Karpas-422 (cell line): ENCODE data around the gene ACKR3. TPM values are rescaled to one million over a fixed set of nuclear protein-coding genes. Genes with fewer than 3 reads are reported as not detected.

Experiments used
- DNase-seq: peaks from one replicate; pipeline ENCODE4 v3.0.0-alpha.2; 2015
- H2AFZ ChIP-seq: fragments of 200-600 bp; sonication (generic); 2 replicates; pipeline ENCODE4 v1.6.1; 2014; ENCODE audit warnings: antibody characterized with exemption, low read length, mixed read lengths
- H3K27ac ChIP-seq: fragments of 200-600 bp; sonication (generic); 2 replicates; pipeline ENCODE4 v1.5.1; 2014; ENCODE audit warnings: mild to moderate bottlenecking, low read length, moderate library complexity
- H3K27me3 ChIP-seq: fragments of 200-600 bp; sonication (generic); 2 replicates; pipeline ENCODE4 v1.6.1; 2014; ENCODE audit warnings: low read length, mixed read lengths
- H3K36me3 ChIP-seq: fragments of 200-600 bp; sonication (generic); 2 replicates; pipeline ENCODE4 v1.6.1; 2014; ENCODE audit warnings: low read length, mixed read lengths; ENCODE audit not compliant: insufficient read depth
- H3K4me1 ChIP-seq: fragments of 200-600 bp; sonication (generic); 2 replicates; pipeline ENCODE4 v1.6.1; 2014; ENCODE audit warnings: mild to moderate bottlenecking, low read length, mixed read lengths
- H3K4me2 ChIP-seq: fragments of 200-600 bp; sonication (generic); 2 replicates; pipeline ENCODE4 v1.6.1; 2014; ENCODE audit warnings: low read length, low read depth, mild to moderate bottlenecking; ENCODE audit not compliant: poor library complexity, severe bottlenecking
- H3K4me3 ChIP-seq: fragments of 200-600 bp; sonication (generic); 2 replicates; pipeline ENCODE4 v1.5.1; 2014; ENCODE audit warnings: mild to moderate bottlenecking, antibody characterized with exemption, low read length, mixed read lengths
- H3K79me2 ChIP-seq: fragments of 200-600 bp; sonication (generic); 2 replicates; pipeline ENCODE4 v1.6.1; 2014; ENCODE audit warnings: mild to moderate bottlenecking, low read length, mixed read lengths
- H3K9ac ChIP-seq: fragments of 200-600 bp; sonication (generic); 2 replicates; pipeline ENCODE4 v1.6.0; 2014; ENCODE audit warnings: low read length
- H3K9me2 ChIP-seq: fragments of 200-600 bp; sonication (generic), shearing (Covaris generic); replicated peaks from 2 replicates; pipeline ENCODE4 v1.6.0; 2014; ENCODE audit warnings: mild to moderate bottlenecking, low read length, moderate library complexity; ENCODE audit not compliant: insufficient read depth
- H3K9me3 ChIP-seq: fragments of 300-700, 200-600 bp; sonication (generic); 2 replicates; pipeline ENCODE4 v1.6.1; 2014; ENCODE audit warnings: low read length, mixed read lengths
- H4K20me1 ChIP-seq: fragments of 200-600 bp; sonication (generic); 2 replicates; pipeline ENCODE4 v1.6.1; 2014; ENCODE audit warnings: mild to moderate bottlenecking, antibody characterized with exemption, low read length, low read depth; ENCODE audit not compliant: insufficient read depth
- total RNA-seq: library from RNA; depleted of rRNA; stranded (reverse); fragments of >200 nt; shearing (Covaris generic); gene quantifications from 2 replicates; pipeline ENCODE4 v1.2.3, GENCODE V29; 2014; ENCODE audit warnings: low replicate concordance

Gene ACKR3
- total RNA-seq, 1 experiment from 2014 or later, result not detected

DNA sequence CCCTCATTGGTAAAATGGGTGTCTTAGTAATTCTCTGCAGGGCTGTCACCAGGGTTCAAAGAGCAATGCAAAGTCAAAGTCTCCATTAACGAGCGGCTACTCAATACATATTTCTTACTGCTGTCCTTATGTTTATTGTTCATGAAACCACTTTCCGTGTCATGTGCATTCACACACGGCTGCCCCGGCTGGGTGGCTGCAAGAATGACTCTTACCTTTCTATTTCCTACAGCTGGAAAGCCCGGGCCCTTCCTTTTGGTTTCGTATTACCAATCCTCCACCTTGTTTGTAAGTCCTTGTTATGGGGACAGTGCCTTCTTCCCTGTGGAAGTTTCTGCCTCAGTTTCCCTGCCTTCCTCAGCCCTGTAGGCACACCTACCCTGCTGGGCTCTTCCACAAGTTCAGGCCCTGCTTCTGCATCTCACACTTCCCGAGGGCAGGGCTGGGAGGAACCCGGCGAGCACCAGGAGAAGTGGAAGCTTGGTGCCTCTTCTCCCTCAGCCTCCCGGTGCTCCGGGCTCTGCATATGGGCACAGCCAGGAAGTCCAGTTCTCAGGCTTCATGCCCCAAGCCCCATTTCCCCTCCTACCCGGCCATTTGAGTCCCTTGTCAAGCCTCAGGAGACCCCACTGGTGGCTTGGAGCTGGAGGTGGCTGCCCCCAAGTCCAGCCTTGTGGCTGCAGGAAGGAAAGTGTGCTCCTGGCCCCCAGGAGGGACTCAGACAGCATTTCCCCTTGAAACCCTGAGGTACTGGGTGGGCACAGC, 18.7 kb upstream of the ACKR3 start:
- Histone ChIP-seq H3K4me1 (peaks cover 3% of the 10 kb centered on the region), H3K27me3 (no peaks in the 10 kb centered on the region; the same call in 1 of the 2 replicates), H3K36me3 (no peaks in the 10 kb centered on the region), H3K79me2 (no peaks in the 10 kb centered on the region), H2AFZ (no peak overlapping the region), H3K4me3 (no peak overlapping the region), H3K4me2 (no peak overlapping the region), H3K9me2 (no peaks in the 10 kb centered on the region), H3K9me3 (no peaks in the 10 kb centered on the region; the same call in 1 of the 2 replicates), H3K9ac (no peak overlapping the region), H3K27ac (no peak overlapping the region), H4K20me1 (no peaks in the 10 kb centered on the region)
- no peak for DNase-seq

DNA sequence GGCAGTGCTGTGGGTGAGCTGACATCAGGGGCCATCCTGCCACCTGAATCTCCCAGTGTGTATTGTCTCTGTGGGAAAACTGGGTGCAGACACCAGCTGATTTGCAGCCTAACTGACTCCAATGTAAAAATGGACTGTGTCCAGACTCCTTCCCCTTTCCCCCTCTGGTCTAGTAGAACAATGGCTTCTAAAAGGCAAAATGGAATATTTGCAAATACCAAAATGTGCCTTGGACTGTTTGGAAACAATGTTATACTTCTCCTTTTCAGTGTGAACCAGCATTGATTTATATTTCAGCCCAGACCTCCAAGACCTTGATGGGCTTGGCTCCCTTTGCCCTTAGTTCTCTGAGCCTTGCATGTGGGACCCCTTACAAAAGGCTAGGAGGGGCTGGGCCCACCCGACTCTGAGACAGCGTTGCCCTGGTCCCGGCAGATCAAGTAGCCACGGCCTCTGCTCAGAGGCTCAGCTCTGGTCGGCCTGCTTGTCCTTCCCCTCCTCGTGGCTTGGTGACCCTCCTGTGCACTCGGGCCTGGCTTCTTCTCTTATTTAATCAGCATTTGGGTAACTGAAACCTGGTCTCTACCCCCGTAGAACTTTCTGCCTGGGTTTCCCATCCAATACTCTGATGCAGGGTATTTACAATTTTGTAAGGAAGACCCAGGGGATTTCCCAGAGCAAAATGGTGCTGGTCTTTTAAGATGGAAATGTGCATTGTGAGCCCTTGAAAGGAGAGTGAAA, 18.0 kb upstream of the ACKR3 start:
- no peak overlapping the region for H3K4me3 ChIP-seq
- DNase-seq, result no peak
- H3K9ac ChIP-seq, result no peak overlapping the region
- H3K4me2 ChIP-seq, result no peak overlapping the region
- no peaks in the 10 kb centered on the region for H4K20me1 ChIP-seq
- H3K79me2 ChIP-seq, result no peaks in the 10 kb centered on the region
- H3K9me2 ChIP-seq, result no peaks in the 10 kb centered on the region
- H3K4me1 ChIP-seq, result no peaks in the 10 kb centered on the region; the same call in 1 of the 2 replicates
- H3K9me3 ChIP-seq, result no peaks in the 10 kb centered on the region; the same call in 1 of the 2 replicates
- no peaks in the 10 kb centered on the region; the same call in 1 of the 2 replicates for H3K27me3 ChIP-seq
- no peak overlapping the region for H3K27ac ChIP-seq
- H2AFZ ChIP-seq, result no peak overlapping the region
- H3K36me3 ChIP-seq, result no peaks in the 10 kb centered on the region

DNA sequence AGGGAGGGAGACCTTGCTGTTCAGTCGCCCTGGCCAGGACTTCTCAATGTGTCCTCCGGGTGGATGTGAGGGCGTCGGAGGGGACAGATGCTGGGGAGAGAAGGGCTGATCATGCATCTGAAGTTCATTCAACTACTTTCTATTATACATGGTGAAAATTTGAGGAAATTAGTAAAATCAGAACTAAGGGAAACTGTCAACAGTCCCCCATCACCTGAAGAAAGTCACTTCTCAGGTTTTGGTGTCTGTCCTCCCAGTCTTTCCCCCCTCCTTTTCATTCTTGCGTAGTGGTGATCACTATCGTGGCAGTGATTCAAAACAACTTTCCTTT, 17.4 kb upstream of the ACKR3 start:
- Histone ChIP-seq H2AFZ (no peak overlapping the region), H4K20me1 (no peaks in the 10 kb centered on the region), H3K4me1 (no peaks in the 10 kb centered on the region), H3K9me2 (no peaks in the 10 kb centered on the region), H3K9me3 (no peaks in the 10 kb centered on the region; the same call in 1 of the 2 replicates), H3K79me2 (no peaks in the 10 kb centered on the region), H3K36me3 (no peaks in the 10 kb centered on the region), H3K27ac (no peak overlapping the region), H3K4me2 (no peak overlapping the region), H3K9ac (no peak overlapping the region), H3K4me3 (no peak overlapping the region), H3K27me3 (no peaks in the 10 kb centered on the region; the same call in 1 of the 2 replicates)
- no peak for DNase-seq

DNA sequence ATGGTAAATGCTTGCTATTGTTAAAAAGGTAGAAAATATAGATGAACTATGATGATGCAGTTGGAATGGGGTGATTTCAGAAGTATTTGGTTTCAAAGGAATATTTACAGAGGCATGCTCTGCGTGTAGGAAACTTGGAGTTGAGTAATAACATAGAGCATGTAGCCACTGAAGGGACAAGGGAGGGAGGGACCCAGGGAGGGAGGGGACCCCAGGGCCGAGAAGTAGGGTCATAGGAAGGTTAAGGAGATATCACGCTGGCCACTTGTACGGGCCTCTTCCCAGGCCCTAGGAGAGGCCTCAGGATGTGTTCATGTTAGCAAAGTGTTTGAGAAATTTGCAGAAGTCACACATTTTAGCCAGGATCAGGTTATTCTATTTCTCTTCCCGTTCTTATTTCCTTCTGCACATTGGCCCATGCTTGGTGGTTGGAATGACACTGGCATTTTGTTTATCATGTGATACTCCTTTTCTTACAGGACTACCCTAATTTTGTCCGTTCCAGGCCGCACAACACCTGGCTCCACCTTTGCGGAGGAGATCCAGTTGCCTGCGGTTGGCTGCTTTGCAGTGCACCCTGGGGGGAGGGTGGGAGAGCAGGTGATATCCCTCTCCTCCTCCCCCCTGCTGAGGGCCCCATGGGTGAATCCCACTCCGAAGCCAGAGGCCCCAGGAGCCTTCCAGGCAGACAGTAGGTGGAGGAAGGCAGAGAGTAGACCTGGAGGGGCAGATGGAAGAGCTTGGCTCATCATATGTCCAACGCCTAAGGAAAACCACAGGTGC, 16.9 kb upstream of the ACKR3 start:
- Histone ChIP-seq H3K79me2 (no peaks in the 10 kb centered on the region), H3K9me3 (no peaks in the 10 kb centered on the region; the same call in 1 of the 2 replicates), H3K27me3 (no peaks in the 10 kb centered on the region; the same call in 1 of the 2 replicates), H3K4me3 (no peak overlapping the region), H3K27ac (no peak overlapping the region), H3K9ac (no peak overlapping the region), H4K20me1 (no peaks in the 10 kb centered on the region), H3K4me2 (no peak overlapping the region), H2AFZ (no peak overlapping the region), H3K36me3 (no peaks in the 10 kb centered on the region), H3K9me2 (no peaks in the 10 kb centered on the region), H3K4me1 (no peaks in the 10 kb centered on the region)
- no peak for DNase-seq

DNA sequence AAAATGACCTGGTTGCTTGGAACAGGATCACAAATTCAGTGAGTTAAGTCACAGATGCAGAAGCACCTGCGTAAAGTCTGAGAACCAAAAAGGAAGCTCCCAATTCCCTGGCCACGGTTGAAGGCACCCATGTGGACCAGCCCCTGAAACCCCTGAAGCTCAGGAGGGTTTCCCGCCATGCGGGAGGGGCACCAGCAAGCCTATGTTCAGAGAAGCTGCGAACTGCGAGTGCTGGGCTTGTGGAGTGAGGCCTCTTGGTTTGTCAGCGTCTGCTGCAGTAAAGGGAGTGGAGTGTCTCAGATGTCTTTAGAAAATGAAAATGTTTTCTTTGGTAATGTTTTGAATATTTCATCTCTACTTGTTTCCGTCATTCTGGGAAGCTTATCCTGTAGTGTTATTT, 16.1 kb upstream of the ACKR3 start:
- no peaks in the 10 kb centered on the region; the same call in 1 of the 2 replicates for H3K9me3 ChIP-seq
- no peak overlapping the region for H3K9ac ChIP-seq
- no peaks in the 10 kb centered on the region for H4K20me1 ChIP-seq
- no peaks in the 10 kb centered on the region for H3K4me1 ChIP-seq
- H3K9me2 ChIP-seq, result no peaks in the 10 kb centered on the region
- no peak overlapping the region for H2AFZ ChIP-seq
- H3K79me2 ChIP-seq, result no peaks in the 10 kb centered on the region
- no peak overlapping the region for H3K4me3 ChIP-seq
- no peaks in the 10 kb centered on the region; the same call in 1 of the 2 replicates for H3K27me3 ChIP-seq
- H3K36me3 ChIP-seq, result no peaks in the 10 kb centered on the region
- DNase-seq, result no peak
- H3K27ac ChIP-seq, result no peak overlapping the region
- no peak overlapping the region for H3K4me2 ChIP-seq

DNA sequence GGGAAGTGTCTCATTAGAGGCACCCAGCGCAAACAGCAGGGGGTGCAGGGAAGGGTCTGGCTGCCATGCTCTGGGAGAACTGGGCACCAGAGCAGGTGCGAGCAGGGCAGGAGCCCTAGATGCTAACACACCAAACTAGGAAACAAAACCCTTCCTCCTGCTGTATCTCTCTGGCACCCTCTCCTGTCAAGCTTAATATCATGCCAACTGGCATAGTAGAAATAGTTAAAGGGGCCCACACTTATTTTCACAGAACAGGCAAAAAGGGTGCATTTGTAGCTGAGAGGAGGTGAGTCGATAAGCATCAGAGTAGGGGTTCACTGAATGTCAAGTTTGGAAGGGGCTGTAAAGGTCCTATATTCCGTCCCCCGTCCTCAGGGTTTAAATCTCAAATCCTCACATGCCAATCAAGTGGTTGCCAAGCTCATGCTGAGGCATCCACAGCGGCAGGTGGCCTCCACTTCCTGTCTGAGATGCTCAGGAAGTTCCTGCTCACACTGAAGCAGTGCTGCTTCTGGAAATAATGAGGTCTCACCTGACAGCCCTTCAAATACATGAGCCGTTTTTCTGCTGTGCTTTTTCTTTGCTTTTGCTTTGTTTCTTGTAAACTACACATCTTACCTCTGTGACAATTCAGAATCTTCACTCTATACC, 14.9 kb upstream of the ACKR3 start:
- Histone ChIP-seq H2AFZ (no peak overlapping the region), H4K20me1 (no peaks in the 10 kb centered on the region), H3K36me3 (no peaks in the 10 kb centered on the region), H3K4me1 (no peaks in the 10 kb centered on the region), H3K27me3 (no peaks in the 10 kb centered on the region; the same call in 1 of the 2 replicates), H3K79me2 (no peaks in the 10 kb centered on the region), H3K4me2 (no peak overlapping the region), H3K27ac (no peak overlapping the region), H3K9me3 (no peaks in the 10 kb centered on the region; the same call in 1 of the 2 replicates), H3K4me3 (no peak overlapping the region), H3K9ac (no peak overlapping the region), H3K9me2 (no peaks in the 10 kb centered on the region)
- DNase-seq, result no peak

DNA sequence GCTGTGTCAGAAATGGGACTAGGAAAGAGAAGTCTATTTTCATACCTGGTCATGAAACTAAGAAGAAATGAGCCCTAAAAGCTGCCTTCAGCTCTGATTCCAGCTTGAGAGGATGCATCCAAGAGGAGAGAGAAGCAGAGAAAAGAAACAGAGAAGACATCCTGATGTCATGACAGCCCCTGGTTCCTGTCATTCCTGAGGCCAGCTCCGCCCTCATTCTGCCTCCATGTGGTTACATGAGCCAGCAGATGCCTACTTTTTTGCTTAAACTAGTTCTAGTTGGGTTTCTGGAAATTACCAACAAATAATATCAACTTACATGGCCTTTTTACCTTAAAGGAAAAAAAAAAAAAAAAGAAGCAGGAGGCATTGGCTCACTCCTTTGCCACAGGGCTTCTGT, 14.1 kb upstream of the ACKR3 start:
- Histone ChIP-seq H3K27me3 (no peaks in the 10 kb centered on the region; the same call in 1 of the 2 replicates), H3K36me3 (no peaks in the 10 kb centered on the region), H3K9me3 (no peaks in the 10 kb centered on the region; the same call in 1 of the 2 replicates), H3K27ac (no peak overlapping the region), H3K79me2 (no peaks in the 10 kb centered on the region), H2AFZ (no peak overlapping the region), H3K9me2 (no peaks in the 10 kb centered on the region), H3K4me2 (no peak overlapping the region), H4K20me1 (no peaks in the 10 kb centered on the region), H3K4me1 (no peaks in the 10 kb centered on the region), H3K9ac (no peak overlapping the region), H3K4me3 (no peak overlapping the region)
- DNase-seq, result no peak
